ENCODE results near the gene RCL1.

The RCL1 gene

GRCh38 chr9:4792572-4793458, at the start of gene RCL1:
Gene RCL1, plus strand, starts transcription at chr9:4792944. Its CDS starts 148 bp downstream, at chr9:4793092.
- in situ Hi-C loops (cut with MboI; ENCODE audit: low sequenced_read_pairs): no loop called here

DNA sequence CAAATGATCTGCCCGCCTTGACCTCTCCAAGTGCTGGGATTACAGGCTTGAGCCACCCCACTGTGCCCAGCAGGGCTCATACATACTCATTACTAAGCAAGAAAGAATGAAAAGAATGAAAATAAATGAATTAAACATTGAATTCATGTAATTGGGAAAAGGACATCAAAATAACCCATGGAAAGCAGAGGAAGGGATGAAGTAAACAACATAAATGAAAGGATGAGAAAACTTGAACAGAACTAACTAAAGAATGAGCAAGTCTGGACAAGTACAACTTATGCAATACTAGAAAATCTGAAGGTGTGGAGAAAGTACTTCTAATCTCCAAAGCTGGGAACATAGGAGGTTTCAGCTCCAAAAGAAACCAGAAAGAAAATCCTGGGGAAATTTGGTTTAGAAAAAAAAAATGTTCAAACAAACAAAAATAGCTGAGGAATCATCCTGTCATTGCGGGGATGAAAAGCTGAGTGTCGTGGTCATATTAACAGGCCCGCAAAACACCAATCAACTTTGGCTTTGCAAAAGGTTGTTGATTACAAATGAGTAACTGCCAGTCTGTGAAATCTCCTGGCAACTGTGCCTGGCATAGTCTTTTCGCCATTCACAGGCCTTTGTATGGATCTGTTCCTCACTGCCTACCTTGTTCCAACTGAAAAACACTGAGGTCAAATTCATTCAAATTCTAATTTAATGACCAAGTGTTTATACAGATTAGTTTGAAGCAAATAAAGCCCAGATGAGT, 49.4 kb upstream of the RCL1 start:
- in situ Hi-C loops (cut with MboI; ENCODE audit: low sequenced_read_pairs): no loop called here

- in situ Hi-C loops (cut with MboI; ENCODE audit: low sequenced_read_pairs): no loop called here
Observed at GRCh38 chr9:4746278-4747030, 46.3 kb upstream of the RCL1 start.

DNA sequence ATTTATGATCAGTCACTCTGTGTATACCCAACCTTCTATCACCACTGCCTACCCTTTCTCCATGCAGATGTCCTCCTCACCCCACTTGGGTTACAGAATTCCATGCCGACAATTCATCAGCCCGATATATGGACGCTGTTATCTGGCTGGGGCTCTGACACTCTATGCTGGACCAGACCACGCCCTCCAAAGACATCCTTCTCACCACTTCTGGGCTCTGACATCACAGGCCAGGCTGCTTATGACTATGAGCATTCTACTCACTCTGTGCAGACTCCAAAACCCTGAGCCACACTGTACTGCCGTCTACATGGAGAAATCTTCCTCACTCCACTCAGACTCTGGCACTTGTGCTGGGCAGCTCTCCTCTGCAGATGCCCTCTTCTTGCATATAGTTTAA, 44.1 kb upstream of the RCL1 start:
- in situ Hi-C loops (cut with MboI; ENCODE audit: low sequenced_read_pairs): no loop called here

GRCh38 chr9:4750023-4750673, 42.6 kb upstream of the RCL1 start:
- in situ Hi-C loops (cut with MboI; ENCODE audit: low sequenced_read_pairs): loop anchor here (10.0 to 25.0 kb wide), 2 partner anchors 237 to 685 kb away; partner anchors contain the start of genes JAK2 and PLGRKT

GRCh38 chr9:4754530-4754929, 38.2 kb upstream of the RCL1 start:
- in situ Hi-C loops (cut with MboI; ENCODE audit: low sequenced_read_pairs): loop anchor here (10.0 to 25.0 kb wide), 2 partner anchors 233 to 680 kb away; partner anchors contain the start of genes JAK2 and PLGRKT

DNA sequence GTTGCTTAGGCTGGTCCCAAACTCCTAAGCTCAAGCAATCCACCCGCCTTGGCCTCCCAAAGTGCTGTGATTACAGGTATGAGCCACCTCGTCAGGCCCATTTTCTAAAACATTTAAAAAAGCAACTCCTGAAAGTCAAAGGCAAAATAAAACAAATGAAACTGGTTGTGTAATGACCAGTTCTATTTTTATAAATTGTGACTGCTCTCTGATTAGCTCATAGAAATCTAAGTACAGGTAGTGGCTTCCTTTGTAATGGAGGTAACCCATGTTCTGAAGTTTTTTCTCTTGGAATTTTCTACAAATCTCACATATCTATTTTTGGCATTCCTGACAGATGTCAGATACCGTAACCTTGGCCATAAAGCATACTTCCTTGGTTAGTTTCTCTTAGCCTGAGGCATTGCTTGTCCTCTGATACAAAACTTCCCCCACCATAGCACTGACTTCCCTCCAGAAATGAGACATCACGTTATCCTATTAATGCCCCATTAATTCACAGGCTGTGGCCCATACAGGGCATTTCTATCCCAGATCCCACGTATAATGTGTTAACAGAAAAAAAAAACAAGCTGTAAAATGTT, 37.6 kb upstream of the RCL1 start:
- in situ Hi-C loops (cut with MboI; ENCODE audit: low sequenced_read_pairs): loop anchor here (10.0 to 25.0 kb wide), 2 partner anchors 232 to 680 kb away; partner anchors contain the start of genes JAK2 and PLGRKT

GRCh38 chr9:4756420-4756819, 36.3 kb upstream of the RCL1 start:
- in situ Hi-C loops (cut with MboI; ENCODE audit: low sequenced_read_pairs): loop anchor here (10.0 to 25.0 kb wide), 2 partner anchors 231 to 678 kb away; partner anchors contain the start of genes JAK2 and PLGRKT

DNA sequence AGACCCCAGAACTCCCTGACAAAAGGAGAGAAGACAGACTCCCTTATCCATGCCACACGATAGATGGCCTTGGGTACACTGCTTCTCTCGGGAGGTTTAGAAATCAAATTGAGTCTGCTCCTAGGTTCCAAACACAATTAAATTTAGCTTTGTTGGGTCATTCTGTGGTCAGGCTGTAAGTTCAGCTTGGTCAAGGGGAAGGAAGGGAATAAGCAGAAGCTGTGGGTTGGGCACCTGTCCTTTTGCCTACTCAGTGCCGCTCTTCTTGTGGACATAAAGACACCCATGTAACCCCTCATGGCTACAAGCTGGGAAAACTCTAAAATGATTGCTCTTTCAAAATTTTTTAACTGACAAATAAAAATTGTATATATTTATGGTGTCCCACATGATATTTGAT, 32.6 kb upstream of the RCL1 start:
- in situ Hi-C loops (cut with MboI; ENCODE audit: low sequenced_read_pairs): loop anchor here (25.0 kb wide), 1 partner anchor 227 kb away; the partner anchor contains the start of gene JAK2

- in situ Hi-C loops (cut with MboI; ENCODE audit: low sequenced_read_pairs): loop anchor here (25.0 kb wide), 1 partner anchor 225 kb away; the partner anchor contains the start of gene JAK2
Observed at GRCh38 chr9:4762108-4762885, 30.4 kb upstream of the RCL1 start.

- in situ Hi-C loops (cut with MboI; ENCODE audit: low sequenced_read_pairs): loop anchor here (25.0 kb wide), 1 partner anchor 224 kb away; the partner anchor contains the start of gene JAK2
Observed at GRCh38 chr9:4762886-4763541, 29.7 kb upstream of the RCL1 start.

DNA sequence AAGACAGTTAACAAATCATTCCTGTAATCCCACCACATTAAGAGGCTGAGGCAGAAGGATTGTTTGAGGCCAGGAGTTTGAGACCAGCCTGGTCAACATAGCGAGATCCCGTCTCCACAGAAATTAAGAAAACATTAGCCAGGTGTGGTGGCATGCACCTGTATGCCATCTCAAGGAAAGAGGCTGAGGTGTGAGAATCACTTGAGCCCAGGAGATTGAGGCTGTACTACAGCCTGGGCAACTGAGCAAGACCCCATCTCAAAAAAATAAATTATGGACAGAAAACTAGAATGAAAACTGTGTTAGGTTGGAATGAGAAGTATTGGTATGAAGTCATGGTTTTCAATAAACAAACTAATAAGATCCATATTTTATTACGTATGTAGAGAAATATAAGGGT, 28.7 kb upstream of the RCL1 start:
- in situ Hi-C loops (cut with MboI; ENCODE audit: low sequenced_read_pairs): loop anchor here (25.0 kb wide), 1 partner anchor 223 kb away; the partner anchor contains the start of gene JAK2

- in situ Hi-C loops (cut with MboI; ENCODE audit: low sequenced_read_pairs): loop anchor here (25.0 kb wide), 1 partner anchor 219 kb away; the partner anchor contains the start of gene JAK2
Observed at GRCh38 chr9:4768681-4769080, 24.1 kb upstream of the RCL1 start.

- in situ Hi-C loops (cut with MboI; ENCODE audit: low sequenced_read_pairs): loop anchor here (25.0 kb wide), 1 partner anchor 218 kb away; the partner anchor contains the start of gene JAK2
Observed at GRCh38 chr9:4769321-4770080, 23.2 kb upstream of the RCL1 start.

- in situ Hi-C loops (cut with MboI; ENCODE audit: low sequenced_read_pairs): loop anchor here (25.0 kb wide), 1 partner anchor 216 kb away; the partner anchor contains the start of gene JAK2
Observed at GRCh38 chr9:4771788-4772187, 21.0 kb upstream of the RCL1 start.

GRCh38 chr9:4774209-4774608, 18.5 kb upstream of the RCL1 start:
- in situ Hi-C loops (cut with MboI; ENCODE audit: low sequenced_read_pairs): loop anchor here (25.0 kb wide), 1 partner anchor 213 kb away; the partner anchor contains the start of gene JAK2

DNA sequence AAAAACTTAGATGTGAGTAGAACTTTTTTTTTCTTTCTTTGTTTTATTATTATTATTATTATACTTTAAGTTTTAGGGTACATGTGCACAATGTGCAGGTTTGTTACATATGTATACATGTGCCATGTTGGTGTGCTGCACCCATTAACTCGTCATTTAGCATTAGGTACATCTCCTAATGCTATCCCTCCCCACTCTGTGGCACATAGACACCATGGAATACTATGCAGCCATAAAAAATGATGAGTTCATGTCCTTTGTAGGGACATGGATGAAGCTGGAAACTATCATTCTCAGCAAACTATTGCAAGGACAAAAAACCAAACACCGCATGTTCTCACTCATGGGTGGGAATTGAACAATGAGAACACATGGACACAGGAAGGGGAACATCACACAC, 17.8 kb upstream of the RCL1 start:
- in situ Hi-C loops (cut with MboI; ENCODE audit: low sequenced_read_pairs): loop anchor here (25.0 kb wide), 1 partner anchor 212 kb away; the partner anchor contains the start of gene JAK2

Data from HL-60/S4 treated with phorbol 12-myristate 13-acetate at 8.2 ng/mL for 4 days and 3 days (cell line).